ENCODE measurements around the gene RPRD1B. TPM values are rescaled to one million over a fixed set of nuclear protein-coding genes. Genes with fewer than 3 reads are reported as not detected.

Gene RPRD1B
- total and polyA plus RNA-seq, 2 of the 4 experiments (the other 2 are of a cell fraction), result 8.4 to 9.9 TPM

- Histone ChIP-seq H3K56ac (ENCODE audit: extremely low read depth, insufficient read depth, low read length) (no peak overlapping the region), H3K4me1 (ENCODE audit: control insufficient read depth, insufficient read depth, low read length) (peaks cover 6% of the 10 kb centered on the region), H4K5ac (ENCODE audit: low read depth, low read length) (no peak overlapping the region), H2BK20ac (ENCODE audit: low read depth, low read length) (no peak overlapping the region), H3K36me3 (ENCODE audit: control insufficient read depth, insufficient read depth, low read length) (peaks cover 25% of the 10 kb centered on the region), H3K23ac (ENCODE audit: low read depth, low read length) (no peak overlapping the region), H3K9ac (ENCODE audit: low read depth, low read length) (no peak overlapping the region), H3K9me1 (ENCODE audit: insufficient read depth, low read length) (peaks cover 4% of the 10 kb centered on the region; the same call in 1 of the 2 replicates), H2BK15ac (ENCODE audit: low read depth, low read length) (no peak overlapping the region), H3K4ac (ENCODE audit: low read depth, low read length) (no peak overlapping the region), H2AFZ (replicated peaks; ENCODE audit: low read length, poor library complexity) (no peak overlapping the region), H3K79me1 (ENCODE audit: low read depth in 1 of 2, low read length in 2 of 2) (peaks cover 40 to 55% of the 10 kb centered on the region in 2 experiments), H2AK9ac (replicated peaks; ENCODE audit: low read depth, low read length, poor library complexity) (no peak overlapping the region), H4K91ac (ENCODE audit: insufficient read depth, low read depth, low read length) (no peak overlapping the region), H3K27ac (ENCODE audit: insufficient read depth, low read length) (no peak overlapping the region), H3K27me3 (ENCODE audit: control insufficient read depth, insufficient read depth, low read length) (no peaks in the 10 kb centered on the region), H3K4me3 (ENCODE audit: insufficient read depth, low read depth, low read length) (no peak overlapping the region), H3K14ac (replicated peaks; ENCODE audit: low read depth, low read length) (no peak overlapping the region), H3K9me3 (ENCODE audit: control insufficient read depth, insufficient read depth, low read length) (no peaks in the 10 kb centered on the region), H3K4me2 (ENCODE audit: low read depth, low read length) (no peak overlapping the region), H4K20me1 (ENCODE audit: insufficient read depth, low read length) (peaks cover 7% of the 10 kb centered on the region; the same call in 1 of the 2 replicates), H2BK120ac (ENCODE audit: low read depth, low read length) (no peak overlapping the region), H4K8ac (ENCODE audit: low read depth in 2 of 2, low read length in 2 of 2) (no peak overlapping the region), H2AK5ac (ENCODE audit: low read depth, low read length) (no peak overlapping the region), H2BK5ac (ENCODE audit: low read depth, low read length, poor library complexity, severe bottlenecking) (no peak overlapping the region), H3K18ac (ENCODE audit: low read depth, low read length) (no peak overlapping the region)
- CTCF ChIA-PET, result no interaction called here
- intact Hi-C loops (cut with micrococcal nuclease) (loop anchor here (2.0 to 5.0 kb wide), 3 partner anchors 267 to 491 kb away; no protein-coding TSS in a partner anchor), dilution Hi-C loops (cut with HindIII; ENCODE audit: low sequenced_read_pairs, unreplicated experiment) (no loop called here), in situ Hi-C loops (cut with MboI; ENCODE audit: low sequenced_read_pairs) (loop anchor here (5.0 to 10.0 kb wide), 3 partner anchors 166 to 491 kb away; no protein-coding TSS in a partner anchor)
- TF ChIP-seq CTCF (conservative IDR thresholded peaks at IDR 0.05; ENCODE audit: low read depth, low read length) (no peak), BHLHE40 (IDR thresholded peaks at IDR 0.05; ENCODE audit: low read depth, low read length) (no peak), POLR2A (IDR thresholded peaks at IDR 0.05; ENCODE audit: low read depth, low read length) (no peak)
- POLR2A ChIA-PET (ENCODE audit: unreplicated experiment), result no interaction called here
- 90% methylated on average over 2 of the region's 6 CpGs; no CpG with 5 or more reads in 1 of the 2 experiments for WGBS, 2 experiments (ENCODE audit: extremely low coverage in 2 of 2, insufficient read length in 1 of 2)
- no TSS peak for BruUV-seq (replicated peaks)
- DNase-seq (no peak), ATAC-seq (ENCODE audit: low read depth) (no peak)
These were observed 22.3 kb downstream of the RPRD1B start for GRCh38 chr20:38055848-38056247.

All from IMR-90 (cell line).